Stomach smooth muscle (tissue), 2 donors: ENCODE data around the gene MCHR2.

Experiments used
- H3K27ac ChIP-seq: one replicate; pipeline ENCODE4 v1.7.0; 2013; ENCODE audit warnings: mild to moderate bottlenecking, low read length, inconsistent platforms
- H3K27me3 ChIP-seq, 2 donors: one replicate each; pipeline ENCODE4 v1.7.0; 2013; ENCODE audit warnings: low read length in 2 of 2; ENCODE audit not compliant: insufficient read depth in 2 of 2, control insufficient read depth in 1 of 2
- H3K36me3 ChIP-seq, 2 donors: one replicate each; pipeline ENCODE4 v1.7.0; 2013; ENCODE audit warnings: low read length in 2 of 2; ENCODE audit not compliant: control insufficient read depth in 2 of 2, insufficient read depth in 2 of 2
- H3K4me1 ChIP-seq: one replicate; pipeline ENCODE4 v1.7.0; 2013; ENCODE audit warnings: low read length; ENCODE audit not compliant: control insufficient read depth, insufficient read depth
- H3K4me3 ChIP-seq, 2 donors: one replicate each; pipeline ENCODE4 v1.7.0; 2013; ENCODE audit warnings: low read length in 2 of 2
- H3K9ac ChIP-seq, 2 donors: one replicate each; pipeline ENCODE4 v1.7.0; 2013; ENCODE audit warnings: low read length in 2 of 2, mild to moderate bottlenecking in 1 of 2
- H3K9me3 ChIP-seq, 2 donors: one replicate each; pipeline ENCODE4 v1.7.0; 2013; ENCODE audit warnings: low read length in 2 of 2; ENCODE audit not compliant: control insufficient read depth in 2 of 2
- donor health status: healthy.
- donor health status: Pancreatic carcinoma.

MCHR2 gene

GRCh38 chr6:99980741-99981140 is 13.3 kb downstream of the MCHR2 start:
- Histone ChIP-seq H3K9me3 (no peaks in the 10 kb centered on the region), H3K36me3 (no peaks in the 10 kb centered on the region), H3K4me3 (no peak overlapping the region), H3K27me3 (no peaks in the 10 kb centered on the region), H3K9ac (no peak overlapping the region), H3K27ac (no peak overlapping the region), H3K4me1 (no peaks in the 10 kb centered on the region)

DNA sequence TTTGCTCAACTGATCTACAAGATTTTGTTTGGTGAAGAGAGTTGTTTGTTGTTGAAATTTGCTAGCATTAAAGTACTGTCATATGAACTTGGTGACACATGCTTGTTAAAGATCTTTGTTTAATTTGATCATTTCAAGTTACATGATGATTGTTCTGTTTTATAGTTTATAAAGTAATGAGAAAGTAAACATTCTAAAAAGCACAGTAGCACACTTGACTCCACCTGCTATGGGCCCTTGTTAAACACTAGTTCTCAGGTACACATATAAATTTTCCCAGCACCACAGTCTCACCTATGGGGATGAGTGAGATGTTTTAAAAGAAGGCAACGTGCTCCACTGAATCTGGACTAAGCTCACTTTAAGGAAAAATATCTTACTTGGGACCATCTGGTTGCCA is 14.1 kb downstream of the MCHR2 start:
- Histone ChIP-seq H3K27ac (no peak overlapping the region), H3K9ac (no peak overlapping the region), H3K27me3 (no peaks in the 10 kb centered on the region), H3K36me3 (no peaks in the 10 kb centered on the region), H3K9me3 (no peaks in the 10 kb centered on the region), H3K4me3 (no peak overlapping the region), H3K4me1 (no peaks in the 10 kb centered on the region)

- no peak overlapping the region for H3K27ac ChIP-seq
Observed at GRCh38 chr6:99967052-99967451, 27.0 kb downstream of the MCHR2 start.

GRCh38 chr6:99960027-99960426 is 34.0 kb downstream of the MCHR2 start:
- no peaks in the 10 kb centered on the region for H3K36me3 ChIP-seq
- no peak overlapping the region for H3K27ac ChIP-seq
- peaks cover 5% of the 10 kb centered on the region in 2 donors for H3K9me3 ChIP-seq
- H3K4me1 ChIP-seq = no peaks in the 10 kb centered on the region
- H3K27me3 ChIP-seq = no peaks in the 10 kb centered on the region
- H3K4me3 ChIP-seq = no peak overlapping the region
- no peak overlapping the region for H3K9ac ChIP-seq

More at GRCh38 chr6:99967052-99967451, 27.0 kb downstream of the MCHR2 start:
- Histone ChIP-seq H3K9me3 (no peaks in the 10 kb centered on the region), H3K4me3 (no peak overlapping the region), H3K27me3 (no peaks in the 10 kb centered on the region), H3K36me3 (no peaks in the 10 kb centered on the region), H3K9ac (no peak overlapping the region), H3K4me1 (no peaks in the 10 kb centered on the region)

- H3K27ac ChIP-seq = no peak overlapping the region
- no peak overlapping the region for H3K4me3 ChIP-seq
- no peaks in the 10 kb centered on the region for H3K36me3 ChIP-seq
- H3K4me1 ChIP-seq = no peaks in the 10 kb centered on the region
- H3K9me3 ChIP-seq = peaks cover 0 to 2% of the 10 kb centered on the region in 2 donors
- H3K27me3 ChIP-seq = no peaks in the 10 kb centered on the region
- H3K9ac ChIP-seq = no peak overlapping the region
Observed at GRCh38 chr6:99951016-99951805, 42.8 kb downstream of the MCHR2 start.

GRCh38 chr6:99946005-99946404 is 48.0 kb downstream of the MCHR2 start:
- H3K27me3 ChIP-seq = no peaks in the 10 kb centered on the region
- H3K9me3 ChIP-seq = no peaks in the 10 kb centered on the region
- H3K9ac ChIP-seq = no peak overlapping the region
- H3K27ac ChIP-seq = no peak overlapping the region
- no peaks in the 10 kb centered on the region for H3K4me1 ChIP-seq
- no peaks in the 10 kb centered on the region for H3K36me3 ChIP-seq
- H3K4me3 ChIP-seq = no peak overlapping the region

- Histone ChIP-seq H3K4me1 (no peaks in the 10 kb centered on the region), H3K4me3 (no peak overlapping the region), H3K27me3 (no peaks in the 10 kb centered on the region), H3K9ac (no peak overlapping the region), H3K9me3 (no peaks in the 10 kb centered on the region), H3K27ac (no peak overlapping the region), H3K36me3 (no peaks in the 10 kb centered on the region)
Observed at GRCh38 chr6:99943846-99944245, 50.2 kb downstream of the MCHR2 start.

DNA sequence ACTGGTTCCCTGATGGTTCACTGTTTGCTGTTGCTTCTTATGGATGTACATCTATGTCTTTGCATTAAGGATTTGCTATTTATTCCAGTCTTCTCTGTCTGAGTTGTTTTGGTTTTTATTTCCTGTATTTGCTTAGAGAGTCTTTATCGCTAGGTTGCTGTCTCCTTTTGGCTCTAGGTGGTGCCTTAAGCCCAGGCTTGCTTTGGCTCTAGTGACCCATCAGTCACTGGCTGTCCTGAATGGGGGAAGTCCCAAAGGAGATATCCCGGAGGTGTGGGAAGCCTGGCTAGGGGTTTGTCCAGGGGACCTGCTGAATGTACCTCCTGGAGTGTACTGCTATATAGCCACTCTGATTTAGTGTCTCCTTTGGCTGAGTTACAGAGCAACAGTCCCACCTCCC is 53.4 kb downstream of the MCHR2 start:
- no peaks in the 10 kb centered on the region for H3K36me3 ChIP-seq

DNA sequence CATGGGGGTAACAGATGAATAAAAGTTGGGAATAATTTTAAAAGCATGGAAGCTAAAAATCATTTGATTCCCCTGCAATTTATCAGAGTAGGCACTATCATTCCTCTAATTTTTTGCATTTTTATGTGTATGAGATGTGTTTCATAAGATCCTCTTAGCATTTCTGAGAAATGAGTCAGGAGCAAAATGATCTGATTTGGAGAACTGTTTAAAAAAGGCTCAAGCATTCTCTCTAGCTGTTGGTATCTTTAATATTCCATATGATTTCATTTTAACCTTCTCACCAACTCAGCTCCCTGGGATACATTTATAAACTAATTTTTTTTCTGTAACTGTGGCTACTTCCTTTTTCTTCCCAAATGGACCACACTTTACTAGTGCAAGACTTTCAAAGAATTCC is 60.9 kb downstream of the MCHR2 start:
- Histone ChIP-seq H3K27ac (no peak overlapping the region), H3K27me3 (no peaks in the 10 kb centered on the region), H3K4me3 (no peak overlapping the region), H3K9me3 (no peaks in the 10 kb centered on the region), H3K4me1 (no peaks in the 10 kb centered on the region), H3K36me3 (no peaks in the 10 kb centered on the region), H3K9ac (no peak overlapping the region)

More for the DNA sequence above, 53.4 kb downstream of the MCHR2 start:
- Histone ChIP-seq H3K9me3 (no peaks in the 10 kb centered on the region), H3K4me1 (no peaks in the 10 kb centered on the region), H3K27me3 (no peaks in the 10 kb centered on the region), H3K9ac (no peak overlapping the region), H3K27ac (no peak overlapping the region), H3K4me3 (no peak overlapping the region)

DNA sequence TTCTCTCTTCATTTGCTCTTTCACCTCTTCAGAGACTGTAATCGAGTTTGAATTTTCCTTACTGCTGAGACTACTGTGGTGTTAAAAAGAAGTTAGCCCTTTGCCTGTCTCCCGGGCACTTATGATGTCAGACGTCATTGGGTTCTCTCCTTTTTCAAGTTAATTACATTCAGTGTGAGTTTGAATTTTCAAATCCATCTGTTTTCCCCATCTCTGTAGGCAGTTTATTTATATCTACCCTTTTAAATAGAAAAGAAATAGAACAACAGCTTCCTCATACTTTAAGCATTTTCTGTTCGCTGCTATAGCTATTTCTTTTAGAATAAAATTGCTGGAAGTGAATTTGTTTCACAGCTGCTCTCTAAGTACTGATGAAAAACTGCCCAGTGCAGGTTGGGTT is 81.4 kb downstream of the MCHR2 start:
- no peaks in the 10 kb centered on the region for H3K9me3 ChIP-seq
- no peak overlapping the region for H3K27ac ChIP-seq
- H3K9ac ChIP-seq = no peak overlapping the region
- H3K27me3 ChIP-seq = no peaks in the 10 kb centered on the region
- no peaks in the 10 kb centered on the region for H3K4me1 ChIP-seq
- H3K36me3 ChIP-seq = no peaks in the 10 kb centered on the region
- H3K4me3 ChIP-seq = no peak overlapping the region
